SK-N-SH (cell line): ENCODE results near the gene TMEM129. TPM values are rescaled to one million over a fixed set of nuclear protein-coding genes. Genes with fewer than 3 reads are reported as not detected.

Experiments used
- CTCF ChIA-PET: fragments of 300-600, 350-600 bp; formaldehyde crosslinking; extraction: SDS; loops from one replicate; lab custom pipeline; 2021; lab: Yijun Ruan, JAX
- POLR2A ChIA-PET: fragments of 350-600 bp; sonication (Branson Sonifier 250); formaldehyde crosslinking; extraction: SDS; loops from one replicate; lab custom pipeline; 2020; ENCODE audit warnings: antibody characterized with exemption, inconsistent platforms; lab: Yijun Ruan, JAX
- DNase-seq: peaks from one replicate; pipeline ENCODE4 v3.0.0; 2012
- H2AFZ ChIP-seq: fragments of 200-600 bp; sonication (generic); 2 replicates; pipeline ENCODE4 v1.8.1; 2016; ENCODE audit warnings: antibody characterized with exemption, mild to moderate bottlenecking, low read depth
- H3F3A ChIP-seq: fragments of 200-600 bp; sonication (generic); replicated peaks from 2 replicates; pipeline ENCODE3; 2016; ENCODE audit warnings: antibody characterized with exemption, mild to moderate bottlenecking; ENCODE audit not compliant: insufficient read depth
- H3K27ac ChIP-seq, 2 experiments: fragments of 200-500 bp in 1 of 2; fragments of 200-600 bp in 1 of 2; sonication (Bioruptor generic) in 1 of 2; sonication (generic), shearing (Covaris generic) in 1 of 2; 2 replicates each; pipeline versions ENCODE4 v1.5.1 to v1.6.1; 2014 to 2016; ENCODE audit warnings: low read depth in 2 of 2, inconsistent platforms in 1 of 2, low read length in 1 of 2, mild to moderate bottlenecking in 1 of 2, mixed read lengths in 1 of 2
- H3K27me3 ChIP-seq: fragments of 200-600 bp; sonication (generic), shearing (Covaris generic); 2 replicates; pipeline ENCODE4 v1.6.1; 2016; ENCODE audit warnings: mixed run types; ENCODE audit not compliant: insufficient read depth
- H3K36me3 ChIP-seq, 2 experiments: fragments of 200-500 bp in 1 of 2; fragments of 200-600 bp in 1 of 2; sonication (Bioruptor generic) in 1 of 2; sonication (generic) in 1 of 2; replicated peaks in 1 of 2; 2 replicates each; pipeline versions ENCODE3 to v1.5.1; 2014 to 2016; ENCODE audit warnings: low read length in 1 of 2, mild to moderate bottlenecking in 1 of 2; ENCODE audit not compliant: insufficient read depth in 2 of 2, control insufficient read depth in 1 of 2
- H3K4me1 ChIP-seq, 2 experiments: fragments of 200-500 bp in 1 of 2; fragments of 200-600 bp in 1 of 2; sonication (Bioruptor generic) in 1 of 2; sonication (generic), shearing (Covaris generic) in 1 of 2; 2 replicates each; pipeline versions ENCODE4 v1.5.1 to v1.6.1; 2014 to 2016; ENCODE audit warnings: low read depth in 1 of 2, low read length in 1 of 2, mixed run types in 1 of 2; ENCODE audit not compliant: insufficient read depth in 2 of 2, control insufficient read depth in 1 of 2
- H3K4me2 ChIP-seq: fragments of 200-600 bp; sonication (generic), shearing (Covaris generic); 2 replicates; pipeline ENCODE4 v1.6.1; 2017; ENCODE audit warnings: mixed run types
- H3K4me3 ChIP-seq, 2 experiments: fragments of 200-500 bp in 1 of 2; fragments of 200-600 bp in 1 of 2; sonication (Bioruptor generic) in 1 of 2; sonication (generic), shearing (Covaris generic) in 1 of 2; 2 replicates each; pipeline versions ENCODE4 v1.5.1 to v1.8.1; 2014 to 2016; ENCODE audit warnings: low read depth in 2 of 2, inconsistent platforms in 1 of 2, low read length in 1 of 2, mild to moderate bottlenecking in 1 of 2, mixed read lengths in 1 of 2, moderate library complexity in 1 of 2
- H3K79me2 ChIP-seq: fragments of 200-600 bp; sonication (generic); 2 replicates; pipeline ENCODE4 v1.8.1; 2017; ENCODE audit warnings: mild to moderate bottlenecking; ENCODE audit not compliant: insufficient read depth
- H3K9ac ChIP-seq: fragments of 200-600 bp; sonication (generic); 2 replicates; pipeline ENCODE4 v1.6.1; 2017; ENCODE audit warnings: mixed run types
- H3K9me2 ChIP-seq: fragments of 200-600 bp; sonication (generic); 2 replicates; pipeline ENCODE4 v1.6.1; 2017; ENCODE audit warnings: mixed run types
- H3K9me3 ChIP-seq: fragments of 200-600 bp; sonication (generic); 2 replicates; pipeline ENCODE4 v1.6.1; 2017; ENCODE audit warnings: mixed run types, mild to moderate bottlenecking, moderate library complexity
- H4K20me1 ChIP-seq: fragments of 200-600 bp; sonication (generic); 2 replicates; pipeline ENCODE4 v1.6.1; 2017; ENCODE audit warnings: mild to moderate bottlenecking, mixed run types; ENCODE audit not compliant: insufficient read depth
- EP300 ChIP-seq, 2 experiments: IDR thresholded peaks; 2 replicates each; pipeline versions ENCODE4 v1.4.0 to v1.6.1; 2012; ENCODE audit warnings: borderline replicate concordance in 1 of 2, low read depth in 1 of 2, low read length in 1 of 2
- FOSL2 ChIP-seq: IDR thresholded peaks from 2 replicates; pipeline ENCODE4 v1.4.0; 2012; ENCODE audit warnings: low read depth, mild to moderate bottlenecking, moderate library complexity, borderline replicate concordance
- FOXJ3 ChIP-seq: sonication (generic); formaldehyde crosslinking; IDR thresholded peaks from 2 replicates; pipeline ENCODE4 v1.5.1; 2020; ENCODE audit warnings: mild to moderate bottlenecking, missing genetic modification reagents
- FOXM1 ChIP-seq: IDR thresholded peaks from 2 replicates; pipeline ENCODE4 v1.4.0; 2012; ENCODE audit warnings: low read depth, mild to moderate bottlenecking
- GATA2 ChIP-seq: sonication (generic); formaldehyde crosslinking; IDR thresholded peaks from 2 replicates; pipeline ENCODE4 v1.5.0; 2020; ENCODE audit warnings: mild to moderate bottlenecking, missing genetic modification reagents
- IRF3 ChIP-seq: fragments of 150-350 bp; IDR thresholded peaks from 2 replicates; pipeline ENCODE4 v1.6.1; 2016; ENCODE audit warnings: mild to moderate bottlenecking, low read depth, low read length
- JUND ChIP-seq: IDR thresholded peaks from 2 replicates; pipeline ENCODE4 v1.4.0; 2012
- MAX ChIP-seq: IDR thresholded peaks from 2 replicates; pipeline ENCODE4 v1.4.0; 2012; ENCODE audit warnings: low read depth
- MEF2A ChIP-seq: IDR thresholded peaks from 2 replicates; pipeline ENCODE4 v1.4.0; 2012; ENCODE audit warnings: low read depth, borderline replicate concordance
- NFIC ChIP-seq: IDR thresholded peaks from 2 replicates; pipeline ENCODE4 v1.4.0; 2012; ENCODE audit warnings: borderline replicate concordance
- PBX3 ChIP-seq: IDR thresholded peaks from 2 replicates; pipeline ENCODE4; 2012
- RAD21 ChIP-seq: IDR thresholded peaks from 2 replicates; pipeline ENCODE4 v1.6.1; 2012; ENCODE audit warnings: mild to moderate bottlenecking, low read length
- REST ChIP-seq: IDR thresholded peaks from 2 replicates; pipeline ENCODE4 v1.6.1; 2012; ENCODE audit warnings: mild to moderate bottlenecking, low read depth, low read length, moderate library complexity
- RXRA ChIP-seq: IDR thresholded peaks from 2 replicates; pipeline ENCODE4 v1.4.0; 2012; ENCODE audit warnings: low read depth, mild to moderate bottlenecking, borderline replicate concordance
- SMC3 ChIP-seq: IDR thresholded peaks from 2 replicates; pipeline ENCODE4 v1.6.1; 2012; ENCODE audit warnings: low read depth, low read length, improper control_type of control experiment
- TCF12 ChIP-seq: IDR thresholded peaks from 2 replicates; pipeline ENCODE4 v1.4.0; 2012
- TEAD4 ChIP-seq: IDR thresholded peaks from 2 replicates; pipeline ENCODE4 v1.4.0; 2012; ENCODE audit warnings: mild to moderate bottlenecking, borderline replicate concordance; ENCODE audit not compliant: insufficient read depth
- USF1 ChIP-seq: IDR thresholded peaks from 2 replicates; pipeline ENCODE4 v1.4.0; 2012; ENCODE audit warnings: low read depth, borderline replicate concordance
- ZBTB33 ChIP-seq: IDR thresholded peaks from 2 replicates; pipeline ENCODE4 v1.4.0; 2012; ENCODE audit warnings: low read depth, borderline replicate concordance
- WGBS: methylation state at CpG from one replicate; pipeline ENCODE4 v1.1.6; 2017; ENCODE audit warnings: low lambda C conversion rate; 5-methylcytosine and 5-hydroxymethylcytosine counted together
- polyA plus RNA-seq, 3 experiments: library from polyadenylated mRNA; depleted of rRNA; stranded (reverse); fragments of >200 nt; gene quantifications; 2 replicates each; pipeline ENCODE4 v1.2.3, GENCODE V29; 2012

Gene TMEM129
- polyA plus RNA-seq, 1 of the 3 experiments (the other 2 are of a cell fraction): 36.5 TPM

- no peak overlapping the region for H3K9ac ChIP-seq
- WGBS: 0% methylated on average over 27 of the region's 84 CpGs
- no peak overlapping the region for H2AFZ ChIP-seq
- H3K4me3 ChIP-seq: peak overlapping the region in 1 of 2 experiments; percentile 52; a peak in 2 of 4 replicates
- ChIA-PET POLR2A (no interaction called here), CTCF (interaction anchor here (0.7 to 3.3 kb wide), 22 partner anchors 9 to 144 kb away, joined by 3 to 21 read pairs (median 4); no protein-coding TSS in a partner anchor)
- no peak for TF ChIP-seq MEF2A
- no peak for TF ChIP-seq GATA2 (CRISPR knock-in tag)
- no peak for TF ChIP-seq JUND
- no peak for TF ChIP-seq ZBTB33
- TF ChIP-seq FOSL2: no peak
- no peak for TF ChIP-seq TCF12
- TF ChIP-seq TEAD4: no peak
- TF ChIP-seq NFIC: no peak
- TF ChIP-seq IRF3: no peak
- no peak for TF ChIP-seq FOXJ3 (CRISPR knock-in tag)
- no peak for TF ChIP-seq RXRA
- TF ChIP-seq PBX3: no peak
- no peak for TF ChIP-seq SMC3
- TF ChIP-seq REST: no peak
- no peak for TF ChIP-seq RAD21
- no peak for TF ChIP-seq MAX
- no peak for TF ChIP-seq USF1
- no peak for TF ChIP-seq EP300 (IDR thresholded peaks at IDR 0.05; ENCODE audit: borderline replicate concordance in 1 of 2, low read depth in 1 of 2, low read length in 1 of 2)
- no peak for TF ChIP-seq FOXM1
- H3K4me1 ChIP-seq: peaks cover 0 to 13% of the 10 kb centered on the region in 2 experiments; a peak in 1 of 4 replicates
- no peaks in the 10 kb centered on the region for H3K79me2 ChIP-seq
- no peaks in the 10 kb centered on the region for H3F3A ChIP-seq
- no peaks in the 10 kb centered on the region for H3K27me3 ChIP-seq
- no peak overlapping the region; a peak in 1 of 4 replicates for H3K27ac ChIP-seq
- no peaks in the 10 kb centered on the region for H3K9me2 ChIP-seq
- H4K20me1 ChIP-seq: no peaks in the 10 kb centered on the region
- no peaks in the 10 kb centered on the region for H3K36me3 ChIP-seq
- H3K4me2 ChIP-seq: no peak overlapping the region
- DNase-seq: peak; percentile 86
- no peaks in the 10 kb centered on the region for H3K9me3 ChIP-seq
Observed at GRCh38 chr4:1767061-1767769, 46.1 kb upstream of the TMEM129 start.
